Activated naive CD4-positive, alpha-beta T cell treated with anti-CD3 and anti-CD28 coated beads, Interleukin-2, amount 10 ng/mL, durations not matched to agents 5 hours and 36 hours (primary cell): Measurements from ENCODE around the gene POLDIP3. TPM values are rescaled to one million over a fixed set of nuclear protein-coding genes. Genes with fewer than 3 reads are reported as not detected.

Experiments used
- total RNA-seq, 2 experiments: library from RNA; stranded (reverse); gene quantifications; one replicate each; pipeline ENCODE4 v1.2.3, GENCODE V29; 2021

The POLDIP3 gene
- total RNA-seq = 10 to 100 TPM; 73.8 to 74.5 TPM

GRCh38 chr22:42614312-42615091 is at the start of gene POLDIP3:
Gene POLDIP3, minus strand, starts transcription at chr22:42614883. Its CDS starts 26 bp downstream, at chr22:42614857.

GRCh38 chr22:42649246-42650099 is 34.8 kb upstream of the POLDIP3 start, which contains the start of gene CYB5R3:
Gene CYB5R3, minus strand, starts transcription at chr22:42649392. Its CDS starts 77 bp downstream, at chr22:42649315.

GRCh38 chr22:42553475-42554361 is 61.0 kb downstream of the POLDIP3 start, which contains the start of gene SERHL2:
Gene SERHL2, plus strand, starts transcription at chr22:42553956. Its CDS starts 65 bp downstream, at chr22:42554021.

Other genes with a start within 250 kb of the POLDIP3 start
- gene NFAM1, start 182.5 kb downstream of the POLDIP3 start, total RNA-seq = under 1 TPM; 0.05 TPM
- 10 to 100 TPM; 54.3 to 57.8 TPM for gene RRP7A, start 95.1 kb downstream of the POLDIP3 start, total RNA-seq
- under 1 TPM; 0.45 to 0.99 TPM for gene SERHL2, start 60.9 kb downstream of the POLDIP3 start, total RNA-seq
- under 1 TPM; 0.71 to 0.79 TPM for gene ATP5MGL, start 25.7 kb upstream of the POLDIP3 start, total RNA-seq
- 10 to 100 TPM; 57.4 to 58.9 TPM for gene CYB5R3, start 34.5 kb upstream of the POLDIP3 start, total RNA-seq
- gene A4GALT, start 106.0 kb upstream of the POLDIP3 start, total RNA-seq = under 1 TPM in 1 of 2 experiments, not detected in 1; 0.10 TPM
- 10 to 100 TPM; 42.1 to 42.4 TPM for gene ARFGAP3, start 242.4 kb upstream of the POLDIP3 start, total RNA-seq